GM12873 (cell line): ENCODE results near the gene ATRN.

ENCODE experiments used
- CTCF ChIP-seq: IDR thresholded peaks from 2 replicates; pipeline ENCODE4 v1.5.1; 2012; ENCODE audit warnings: low read depth, mild to moderate bottlenecking, moderate library complexity, low read length, control low read depth; ENCODE audit not compliant: insufficient read depth; ENCODE audit errors: missing control alignments

Gene ATRN

GRCh38 chr20:3648951-3649350 lies 178.1 kb downstream of the ATRN start:
- no peak for TF ChIP-seq CTCF

GRCh38 chr20:3651204-3651962 lies 180.6 kb downstream of the ATRN start:
- TF ChIP-seq CTCF: no peak

GRCh38 chr20:3652221-3652620 lies 181.4 kb downstream of the ATRN start:
- no peak for TF ChIP-seq CTCF

GRCh38 chr20:3652676-3653596 lies 182.1 kb downstream of the ATRN start:
- TF ChIP-seq CTCF: no peak

- TF ChIP-seq CTCF: no peak
Measured at GRCh38 chr20:3653921-3654320, 183.1 kb downstream of the ATRN start.

- TF ChIP-seq CTCF: no peak
Measured at GRCh38 chr20:3654326-3655130, 183.7 kb downstream of the ATRN start.

- no peak for TF ChIP-seq CTCF
Measured at GRCh38 chr20:3655131-3655405, 184.2 kb downstream of the ATRN start.
